Stimulated activated CD4-positive, alpha-beta T cell treated with anti-CD3 and anti-CD28 coated beads, Interleukin-1b, Interleukin-23, amount 100 ng/mL, for 48 hours (primary cell): ENCODE results near the gene EPC1.
"Not testable (repeated sequence)": the region's sequence is repeated elsewhere in the genome, so short reads cannot be mapped to it uniquely, and the experiment has no call there.

ENCODE experiments used
- DNase-seq: peaks from one replicate; pipeline ENCODE4 v3.0.0-alpha.2; 2020

Gene EPC1

DNA sequence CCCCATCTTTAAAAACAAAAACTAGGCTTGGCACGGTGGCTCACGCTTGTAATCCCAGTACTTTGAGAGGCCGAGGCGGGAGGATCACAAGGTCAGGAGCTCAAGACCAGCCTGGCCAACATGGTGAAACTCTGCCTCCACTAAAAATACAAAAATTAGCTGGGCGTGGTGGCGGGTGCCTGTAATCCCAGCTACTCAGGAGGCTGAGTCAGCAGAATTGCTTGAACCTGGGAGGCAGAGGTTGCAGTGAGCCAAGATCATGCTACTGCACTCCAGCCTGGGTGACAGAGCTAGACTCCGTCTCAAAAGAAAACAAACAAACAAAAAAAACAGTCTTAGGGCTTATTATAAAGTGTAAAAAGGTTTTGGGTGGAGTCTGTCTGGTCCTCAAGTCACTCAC lies 117.2 kb downstream of the EPC1 start:
- not testable (repeated sequence) for DNase-seq

DNA sequence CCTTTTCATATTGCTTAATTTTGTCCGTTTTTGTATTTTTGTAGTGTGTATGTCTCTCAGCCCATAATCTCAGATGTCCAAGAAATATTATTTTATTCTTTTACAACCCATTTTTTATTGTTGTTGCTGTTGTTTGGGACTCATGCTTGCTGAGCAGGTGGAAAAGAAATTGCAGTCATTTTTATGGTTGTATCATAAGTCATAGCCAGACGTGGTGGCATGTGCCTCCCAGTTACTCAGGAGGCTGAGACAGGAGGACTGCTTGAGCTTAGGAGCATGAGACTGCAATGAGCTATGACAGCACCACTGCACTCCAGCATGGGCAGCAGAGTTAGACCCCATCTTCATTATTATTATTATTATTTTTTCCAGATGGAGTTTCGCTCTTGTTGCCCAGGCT lies 117.8 kb downstream of the EPC1 start:
- DNase-seq = no peak

DNA sequence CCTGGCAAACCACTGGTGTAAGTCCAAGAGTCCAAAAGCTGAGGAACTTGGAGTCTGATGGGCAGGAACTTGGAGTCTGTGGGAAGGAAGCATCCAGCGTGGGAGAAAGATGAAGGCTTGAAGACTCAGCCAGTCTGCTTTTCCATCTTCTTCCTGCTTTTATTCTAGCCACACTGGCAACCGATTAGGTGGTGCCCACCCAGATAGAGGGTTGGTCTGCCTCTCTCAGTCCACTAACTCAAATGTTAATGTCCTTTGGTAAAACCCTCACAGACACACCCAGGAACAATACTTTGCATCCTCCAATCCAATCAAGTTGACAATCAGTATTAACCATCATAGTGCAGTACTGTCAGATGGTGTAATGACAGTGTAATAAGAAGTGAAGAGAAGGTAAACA lies 119.2 kb downstream of the EPC1 start:
- DNase-seq = no peak

DNA sequence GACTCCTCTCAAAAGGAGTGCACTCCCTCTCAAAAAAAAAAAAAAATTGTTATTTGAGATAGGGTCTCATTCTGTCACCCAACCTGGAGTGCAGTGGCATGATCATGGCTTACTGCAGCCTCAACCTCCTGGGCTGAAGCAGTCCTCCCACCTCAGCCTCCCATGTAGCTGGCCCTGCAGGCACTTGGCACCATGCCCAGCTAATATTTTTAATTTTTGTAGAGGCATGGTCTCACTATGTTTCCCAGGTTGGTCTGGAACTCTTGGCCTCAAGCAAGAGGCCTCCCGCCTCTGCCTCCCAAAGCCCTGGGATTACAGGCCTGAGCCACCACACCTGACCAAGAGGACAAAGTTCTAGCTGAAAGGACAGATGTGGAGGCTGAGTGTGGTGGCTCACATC lies 120.3 kb downstream of the EPC1 start:
- no peak for DNase-seq

DNA sequence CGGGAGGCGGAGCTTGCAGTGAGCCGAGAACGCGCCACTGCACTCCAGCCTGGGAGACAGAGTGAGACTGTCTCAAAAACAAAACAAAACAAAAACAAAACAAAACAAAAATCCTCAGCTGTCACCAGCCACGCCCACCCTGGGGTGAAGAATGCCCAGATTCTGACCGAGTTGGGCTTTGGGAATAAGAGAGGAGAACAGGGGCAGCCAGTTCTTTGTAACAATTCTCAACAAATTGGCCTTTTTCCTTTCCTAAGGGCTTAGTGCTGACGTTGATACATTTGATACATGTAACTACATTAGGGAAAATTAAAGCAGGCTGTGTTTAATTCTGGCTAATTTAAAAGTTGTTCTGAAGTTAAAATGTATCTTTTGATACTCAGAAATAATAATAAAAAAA lies 121.0 kb downstream of the EPC1 start:
- no peak for DNase-seq

DNA sequence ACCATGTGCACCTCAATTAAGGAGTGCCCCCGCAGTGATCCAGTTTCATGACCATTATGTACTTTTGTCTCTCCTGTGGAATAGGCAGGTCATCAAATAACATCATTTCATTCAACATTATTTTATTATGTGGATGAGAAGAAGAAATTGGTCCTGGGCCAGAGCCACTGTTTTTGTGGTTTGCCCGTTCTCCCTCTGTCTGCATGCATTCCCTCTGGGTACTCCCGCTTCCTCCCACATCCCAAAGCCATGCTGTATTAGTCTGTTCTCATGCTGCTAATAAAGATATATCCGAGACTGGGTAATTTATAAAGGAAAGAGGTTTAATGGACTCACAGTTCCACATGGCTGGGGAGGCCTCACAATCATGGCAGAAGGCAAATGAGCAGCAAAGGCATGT lies 124.6 kb downstream of the EPC1 start:
- DNase-seq = not testable (repeated sequence)

DNA sequence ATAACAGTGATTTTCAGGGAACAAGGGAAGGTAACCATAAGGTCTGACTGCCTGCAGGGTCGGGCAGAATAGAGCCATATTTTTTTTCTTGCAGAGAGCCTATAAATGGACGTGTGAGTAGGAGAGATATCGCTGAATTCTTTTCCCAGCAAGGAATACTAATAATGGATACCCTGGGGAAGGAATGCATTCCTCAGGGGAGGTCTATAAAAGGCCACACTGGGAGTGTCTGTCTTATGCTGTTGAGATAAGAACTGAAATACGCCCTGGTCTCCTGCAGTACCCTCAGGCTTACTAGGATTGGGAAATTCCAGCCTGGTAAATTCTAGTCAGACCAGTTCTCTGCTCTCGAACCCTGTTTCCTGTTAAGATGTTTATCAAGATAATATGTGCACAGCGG lies 127.8 kb downstream of the EPC1 start:
- not testable (repeated sequence) for DNase-seq

DNA sequence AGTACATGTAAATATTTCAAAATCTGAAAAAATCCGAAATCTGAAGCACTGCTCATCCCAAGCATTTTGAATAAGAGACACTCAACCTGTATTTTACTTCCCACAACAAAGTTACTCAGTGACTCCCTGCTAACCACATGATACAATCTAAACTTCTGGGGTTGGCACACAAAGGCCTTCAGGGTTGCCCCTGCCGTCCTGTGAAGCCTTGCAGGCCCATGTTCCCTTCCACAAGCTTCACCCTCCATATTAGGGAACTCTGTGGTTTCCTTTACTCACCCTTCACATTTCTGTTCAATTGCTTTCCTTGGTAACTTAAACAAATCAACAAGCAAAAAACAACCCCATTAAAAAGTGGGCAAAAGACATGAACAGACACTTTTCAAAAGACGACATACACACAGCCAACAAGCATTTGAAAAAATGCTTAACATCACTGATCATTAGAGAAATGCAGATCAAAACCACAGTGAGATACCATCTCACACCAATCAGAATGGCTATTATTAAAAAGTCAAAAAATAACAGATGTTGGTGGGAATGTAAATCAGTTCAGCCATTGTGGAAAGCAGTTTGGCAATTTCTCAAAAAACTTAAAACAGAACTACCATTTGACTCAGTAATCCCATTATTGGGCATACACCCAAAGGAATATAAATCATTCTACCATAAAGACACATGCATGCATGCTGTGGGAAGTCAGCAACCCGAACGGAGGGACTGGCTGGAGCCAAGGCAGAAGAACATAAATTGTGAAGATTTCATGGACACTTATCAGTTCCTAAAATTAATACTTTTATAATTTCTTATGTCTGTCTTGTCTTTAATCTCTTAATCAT lies 128.5 kb downstream of the EPC1 start:
- not testable (repeated sequence) for DNase-seq
